IPS-20b (cell line): Measurements from ENCODE around the gene POMC.

Experiments used
- H3K27ac ChIP-seq: one replicate; pipeline ENCODE4 v1.5.1; 2013; ENCODE audit warnings: low read length
- H3K27me3 ChIP-seq: 2 replicates; pipeline ENCODE4 v1.6.1; 2013; ENCODE audit warnings: mild to moderate bottlenecking, low read length, inconsistent platforms; ENCODE audit not compliant: insufficient read depth
- H3K36me3 ChIP-seq: 2 replicates; pipeline ENCODE4 v1.6.1; 2013; ENCODE audit warnings: low read depth, mild to moderate bottlenecking, inconsistent platforms, low read length, moderate library complexity; ENCODE audit not compliant: insufficient read depth
- H3K4me1 ChIP-seq: 2 replicates; pipeline ENCODE4 v1.6.1; 2013; ENCODE audit warnings: mild to moderate bottlenecking, control low read depth, inconsistent platforms, low read length, moderate library complexity; ENCODE audit not compliant: insufficient read depth
- H3K4me3 ChIP-seq: 2 replicates; pipeline ENCODE4 v1.5.1; 2013; ENCODE audit warnings: mild to moderate bottlenecking, low read length, inconsistent platforms
- H3K9ac ChIP-seq: 2 replicates; pipeline ENCODE4 v1.6.1; 2013; ENCODE audit warnings: low read depth, mild to moderate bottlenecking, inconsistent platforms, low read length, moderate library complexity
- H3K9me3 ChIP-seq: 2 replicates; pipeline ENCODE4 v1.6.1; 2013; ENCODE audit warnings: mild to moderate bottlenecking, low read depth, low read length, inconsistent platforms; ENCODE audit not compliant: insufficient read depth

The POMC gene

DNA sequence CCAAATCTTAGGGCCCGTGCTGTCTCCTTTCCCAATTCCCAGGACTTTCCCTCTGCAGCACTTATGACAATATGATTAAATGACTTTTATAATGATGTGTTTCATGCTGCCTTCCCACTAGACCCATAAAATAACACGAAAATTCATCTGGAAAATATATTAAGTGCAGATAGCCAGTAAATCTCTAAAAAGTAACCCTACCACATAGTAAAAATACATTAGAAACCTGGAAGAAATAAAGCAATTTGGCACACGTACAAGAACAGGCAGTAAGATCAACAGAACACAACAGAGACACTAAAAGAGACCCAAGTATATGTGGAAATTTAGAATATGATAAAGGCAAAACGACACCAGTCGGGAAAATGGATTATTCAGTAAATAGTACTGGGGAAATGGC lies 30.2 kb upstream of the POMC start:
- Histone ChIP-seq H3K27me3 (no peaks in the 10 kb centered on the region), H3K27ac (no peak overlapping the region), H3K9me3 (no peaks in the 10 kb centered on the region), H3K4me1 (no peaks in the 10 kb centered on the region), H3K36me3 (no peaks in the 10 kb centered on the region), H3K4me3 (no peak overlapping the region), H3K9ac (no peak overlapping the region)

- no peak overlapping the region for H3K4me3 ChIP-seq
- no peaks in the 10 kb centered on the region for H3K4me1 ChIP-seq
- H3K27me3 ChIP-seq = no peaks in the 10 kb centered on the region
- no peak overlapping the region for H3K27ac ChIP-seq
- no peaks in the 10 kb centered on the region for H3K36me3 ChIP-seq
- no peak overlapping the region for H3K9ac ChIP-seq
- no peaks in the 10 kb centered on the region for H3K9me3 ChIP-seq
Observed at GRCh38 chr2:25198209-25198525, 29.8 kb upstream of the POMC start.

- Histone ChIP-seq H3K36me3 (no peaks in the 10 kb centered on the region), H3K9me3 (no peaks in the 10 kb centered on the region), H3K4me3 (no peak overlapping the region), H3K4me1 (no peaks in the 10 kb centered on the region), H3K9ac (no peak overlapping the region), H3K27ac (no peak overlapping the region), H3K27me3 (no peaks in the 10 kb centered on the region)
Observed at GRCh38 chr2:25197336-25198208, 29.2 kb upstream of the POMC start.

DNA sequence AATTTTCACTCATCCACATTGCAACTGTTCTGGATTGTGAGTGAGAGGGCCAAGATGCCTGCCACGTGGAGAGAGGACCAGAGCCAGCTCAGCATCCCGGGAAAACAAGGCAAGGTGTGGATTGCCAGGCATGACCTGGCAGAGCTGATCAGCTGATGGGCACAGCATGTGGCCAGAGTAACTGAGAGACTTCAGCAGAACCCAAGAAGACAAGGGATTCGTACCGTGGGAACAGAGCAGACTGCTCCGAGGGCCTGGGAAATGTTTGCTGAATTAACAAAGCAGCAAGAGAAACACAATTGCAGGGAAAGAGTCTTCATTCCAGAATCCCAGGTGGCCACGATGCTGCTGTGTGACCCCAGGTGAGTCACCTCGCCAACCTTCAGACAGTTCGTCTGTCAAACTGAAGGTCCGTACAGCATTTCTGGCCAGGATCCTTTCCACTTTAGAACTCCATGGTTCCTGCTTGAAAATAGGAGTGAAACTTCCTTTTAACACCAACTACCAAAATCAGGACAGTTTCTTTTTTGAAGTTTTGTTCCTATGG lies 26.3 kb upstream of the POMC start:
- Histone ChIP-seq H3K27ac (no peak overlapping the region), H3K9ac (no peak overlapping the region), H3K9me3 (no peaks in the 10 kb centered on the region), H3K4me3 (no peak overlapping the region), H3K27me3 (no peaks in the 10 kb centered on the region), H3K4me1 (no peaks in the 10 kb centered on the region), H3K36me3 (no peaks in the 10 kb centered on the region)

DNA sequence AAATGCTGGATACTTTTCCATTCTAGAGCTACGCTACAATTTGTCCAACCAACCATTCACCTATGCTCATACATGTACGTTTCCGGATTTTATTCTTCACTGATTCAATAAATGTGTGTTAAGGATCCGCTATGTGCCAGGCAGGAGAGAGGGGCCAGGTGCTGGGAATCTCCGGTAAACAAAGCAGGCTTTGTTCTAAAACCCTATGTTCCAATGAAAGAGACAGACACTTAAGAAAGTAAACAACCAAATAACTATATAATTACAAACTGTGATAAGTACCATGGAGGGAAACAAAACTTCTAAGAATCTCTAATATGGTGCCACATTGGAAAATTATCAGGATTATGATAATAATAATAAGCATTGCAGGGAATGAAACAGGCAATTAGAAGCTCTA lies 22.2 kb upstream of the POMC start:
- no peak overlapping the region for H3K27ac ChIP-seq
- no peak overlapping the region for H3K9ac ChIP-seq
- no peak overlapping the region for H3K4me3 ChIP-seq
- H3K27me3 ChIP-seq = no peaks in the 10 kb centered on the region
- H3K4me1 ChIP-seq = no peaks in the 10 kb centered on the region
- H3K9me3 ChIP-seq = no peaks in the 10 kb centered on the region
- no peaks in the 10 kb centered on the region for H3K36me3 ChIP-seq

DNA sequence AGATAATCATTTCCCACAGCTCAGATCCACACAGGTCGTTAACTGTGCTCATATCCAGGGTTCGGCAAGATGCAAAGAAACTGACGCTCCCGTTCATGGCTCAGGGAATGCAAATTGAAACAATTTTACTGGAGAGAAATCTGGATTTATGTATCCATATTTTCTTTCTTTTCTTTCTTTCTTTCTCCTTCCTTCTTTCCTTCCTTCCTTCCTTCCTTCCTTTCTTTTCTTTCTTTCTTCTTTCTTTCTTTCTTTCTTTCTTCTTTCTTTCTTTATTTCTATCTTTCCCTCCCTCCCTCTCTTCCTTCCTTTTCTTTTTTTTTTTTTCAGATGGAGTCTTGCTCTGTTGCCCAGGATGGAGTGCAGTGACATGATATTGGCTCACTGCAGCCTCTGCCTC lies 20.0 kb upstream of the POMC start:
- Histone ChIP-seq H3K27ac (no peak overlapping the region), H3K27me3 (no peaks in the 10 kb centered on the region), H3K4me1 (no peaks in the 10 kb centered on the region), H3K9me3 (no peaks in the 10 kb centered on the region), H3K9ac (no peak overlapping the region), H3K36me3 (no peaks in the 10 kb centered on the region), H3K4me3 (no peak overlapping the region)

DNA sequence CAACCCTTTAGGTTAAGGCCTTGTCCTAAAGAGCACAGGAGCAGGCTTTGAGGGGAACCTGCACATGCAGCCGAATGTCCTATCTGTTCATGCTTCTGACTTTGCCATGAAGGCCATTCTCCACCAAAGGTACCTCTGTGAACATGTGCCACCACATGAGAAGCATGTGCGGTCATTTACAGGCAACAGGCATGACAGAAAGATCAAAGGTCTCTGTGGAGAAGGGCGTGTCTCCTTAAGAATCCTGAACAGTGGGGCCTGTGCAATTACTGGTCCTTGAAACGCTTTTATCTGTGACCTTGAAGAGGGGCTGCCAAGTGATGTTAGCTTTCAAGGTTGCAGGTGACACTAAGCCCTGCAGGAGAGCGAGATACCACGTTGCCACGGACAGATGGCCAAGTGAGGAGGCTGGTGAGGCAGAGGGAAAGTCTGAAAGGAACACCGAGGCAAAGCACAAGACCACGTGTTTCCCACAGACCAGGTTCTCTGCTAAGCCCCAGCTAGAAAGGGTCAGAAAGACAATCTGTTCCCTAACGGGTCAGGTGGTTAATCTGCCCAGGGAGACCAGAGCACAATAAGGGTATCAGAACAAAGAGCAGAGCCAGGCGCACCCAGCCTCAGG lies 19.5 kb upstream of the POMC start:
- no peaks in the 10 kb centered on the region for H3K36me3 ChIP-seq
- no peak overlapping the region for H3K4me3 ChIP-seq
- H3K9ac ChIP-seq = no peak overlapping the region
- H3K9me3 ChIP-seq = no peaks in the 10 kb centered on the region
- H3K4me1 ChIP-seq = no peaks in the 10 kb centered on the region
- no peak overlapping the region for H3K27ac ChIP-seq
- H3K27me3 ChIP-seq = no peaks in the 10 kb centered on the region

DNA sequence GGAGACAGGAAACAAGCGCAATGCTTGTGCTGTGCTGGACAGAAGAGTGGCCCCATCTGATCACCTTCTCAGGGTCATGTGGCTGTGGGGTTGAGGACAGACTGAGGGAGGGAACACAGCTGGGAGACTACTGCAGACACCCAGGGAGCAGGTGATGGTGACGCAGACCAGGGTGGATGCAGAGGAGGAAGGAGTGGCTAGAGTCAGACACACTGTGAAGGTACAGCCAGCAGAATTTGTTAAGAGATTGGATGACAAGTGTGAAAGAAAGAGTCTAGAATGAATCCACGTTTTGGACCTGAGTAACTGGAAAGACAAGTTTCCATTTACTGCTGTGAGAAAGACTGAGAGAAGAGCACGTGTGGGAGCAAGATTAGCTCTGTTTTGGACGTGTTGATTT lies 15.9 kb upstream of the POMC start:
- H3K27me3 ChIP-seq = no peaks in the 10 kb centered on the region
- no peaks in the 10 kb centered on the region for H3K36me3 ChIP-seq
- no peak overlapping the region for H3K4me3 ChIP-seq
- H3K9ac ChIP-seq = no peak overlapping the region
- no peaks in the 10 kb centered on the region for H3K4me1 ChIP-seq
- no peaks in the 10 kb centered on the region for H3K9me3 ChIP-seq
- H3K27ac ChIP-seq = no peak overlapping the region

- no peak overlapping the region for H3K27ac ChIP-seq
- no peak overlapping the region for H3K4me3 ChIP-seq
- H3K9me3 ChIP-seq = no peaks in the 10 kb centered on the region
- no peaks in the 10 kb centered on the region for H3K4me1 ChIP-seq
- no peak overlapping the region for H3K9ac ChIP-seq
- no peaks in the 10 kb centered on the region; the same call in 1 of the 2 replicates for H3K27me3 ChIP-seq
- H3K36me3 ChIP-seq = no peaks in the 10 kb centered on the region
Observed at GRCh38 chr2:25178976-25179375, 10.6 kb upstream of the POMC start.

- Histone ChIP-seq H3K9me3 (no peaks in the 10 kb centered on the region), H3K27ac (no peak overlapping the region), H3K27me3 (no peaks in the 10 kb centered on the region; the same call in 1 of the 2 replicates), H3K4me1 (no peaks in the 10 kb centered on the region), H3K9ac (no peak overlapping the region), H3K4me3 (no peak overlapping the region), H3K36me3 (no peaks in the 10 kb centered on the region)
Observed at GRCh38 chr2:25177211-25177611, 8.8 kb upstream of the POMC start.

DNA sequence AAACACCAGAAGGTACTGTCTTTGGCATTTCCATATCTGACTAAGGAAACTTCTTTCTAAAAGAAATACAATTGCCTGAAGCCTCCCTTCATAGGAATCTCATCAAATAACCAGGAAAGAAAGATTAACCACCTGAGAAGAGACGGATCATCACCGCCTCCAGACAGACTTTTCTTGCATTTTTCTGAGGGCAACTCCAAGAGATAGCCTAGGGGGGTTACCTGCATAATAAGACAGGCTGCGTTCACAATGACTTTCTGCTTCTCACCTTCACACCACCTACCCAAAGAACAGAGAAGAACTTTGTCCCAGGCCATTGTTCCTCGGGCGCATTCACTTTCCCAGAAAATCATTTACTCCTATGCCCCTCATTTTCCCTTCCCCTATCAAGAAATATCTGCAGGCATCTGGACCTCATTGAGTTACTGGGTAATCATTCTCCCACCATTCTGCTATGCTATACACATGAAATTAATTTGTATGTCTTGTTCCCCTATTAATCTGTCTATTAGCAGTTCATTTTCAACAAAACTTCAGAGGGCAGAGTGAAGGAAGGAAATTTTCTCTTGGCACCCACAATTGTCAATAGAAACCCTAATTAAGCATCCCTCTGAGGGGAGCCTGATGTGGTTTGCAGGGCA lies 8.3 kb upstream of the POMC start:
- no peaks in the 10 kb centered on the region for H3K36me3 ChIP-seq
- H3K4me3 ChIP-seq = no peak overlapping the region
- H3K9me3 ChIP-seq = no peaks in the 10 kb centered on the region
- H3K27ac ChIP-seq = no peak overlapping the region
- no peaks in the 10 kb centered on the region; the same call in 1 of the 2 replicates for H3K27me3 ChIP-seq
- no peak overlapping the region for H3K9ac ChIP-seq
- H3K4me1 ChIP-seq = no peaks in the 10 kb centered on the region

DNA sequence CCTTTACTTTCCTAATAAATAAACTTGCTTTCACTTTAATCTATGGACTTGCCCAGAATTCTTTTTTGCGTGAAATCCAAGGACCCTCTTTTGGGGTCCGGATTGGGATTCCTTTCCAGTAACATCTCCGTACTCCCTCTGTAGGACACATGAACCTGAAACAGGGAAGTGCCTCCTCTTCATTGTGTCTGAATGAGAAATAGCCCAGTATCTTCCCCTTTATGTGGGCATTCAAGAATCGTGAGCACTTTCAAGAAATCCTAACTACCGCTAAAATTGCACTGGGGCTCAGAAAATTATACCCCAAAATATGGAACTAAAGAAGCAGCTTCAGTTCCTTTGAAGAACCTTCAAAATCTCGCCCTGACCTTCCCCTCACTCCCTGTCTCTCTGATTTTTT lies 7.8 kb upstream of the POMC start:
- Histone ChIP-seq H3K36me3 (no peaks in the 10 kb centered on the region), H3K4me3 (no peak overlapping the region), H3K9ac (no peak overlapping the region), H3K4me1 (no peaks in the 10 kb centered on the region), H3K27me3 (peaks cover 4% of the 10 kb centered on the region), H3K9me3 (no peaks in the 10 kb centered on the region), H3K27ac (no peak overlapping the region)
